HEK293 (cell line): ENCODE data around the gene GNB5.

ENCODE experiments used
- YY1 ChIP-seq: fragments of 450-650 bp; formaldehyde crosslinking; IDR thresholded peaks from 2 replicates; pipeline ENCODE4 v1.5.1; 2018; ENCODE audit warnings: missing biosample characterization, missing genetic modification characterization
- ZNF169 ChIP-seq: fragments of 450-650 bp; formaldehyde crosslinking; IDR thresholded peaks from 2 replicates; pipeline ENCODE4 v1.5.1; 2016; ENCODE audit warnings: missing biosample characterization, missing genetic modification characterization
- TF ChIP-seq, protein P1 (sequence below): fragments of 450-650 bp; formaldehyde crosslinking; IDR thresholded peaks from 2 replicates; pipeline ENCODE4 v1.5.1; 2016; ENCODE audit warnings: missing biosample characterization, missing genetic modification characterization

DNA sequence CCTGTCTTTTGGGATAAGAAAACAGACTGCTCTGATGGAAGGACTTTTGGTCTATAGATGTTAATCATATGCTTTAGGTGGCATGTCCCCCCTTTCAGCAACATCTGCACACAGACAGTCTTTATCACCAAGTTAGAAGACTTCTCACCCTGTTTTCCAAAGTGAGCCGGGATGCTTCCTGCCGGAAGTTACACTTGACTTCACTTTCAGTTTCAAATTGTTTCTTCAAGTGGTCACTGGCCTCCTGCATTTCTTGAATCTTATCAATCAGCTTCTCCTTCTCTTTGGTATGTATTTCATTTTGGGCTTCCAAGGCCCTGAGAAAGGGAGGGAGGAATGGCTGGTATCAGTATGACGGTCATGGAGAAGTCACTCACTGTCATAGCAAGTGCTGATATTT is 27.2 kb upstream of the GNB5 start:
- TF ChIP-seq, protein P1, sequence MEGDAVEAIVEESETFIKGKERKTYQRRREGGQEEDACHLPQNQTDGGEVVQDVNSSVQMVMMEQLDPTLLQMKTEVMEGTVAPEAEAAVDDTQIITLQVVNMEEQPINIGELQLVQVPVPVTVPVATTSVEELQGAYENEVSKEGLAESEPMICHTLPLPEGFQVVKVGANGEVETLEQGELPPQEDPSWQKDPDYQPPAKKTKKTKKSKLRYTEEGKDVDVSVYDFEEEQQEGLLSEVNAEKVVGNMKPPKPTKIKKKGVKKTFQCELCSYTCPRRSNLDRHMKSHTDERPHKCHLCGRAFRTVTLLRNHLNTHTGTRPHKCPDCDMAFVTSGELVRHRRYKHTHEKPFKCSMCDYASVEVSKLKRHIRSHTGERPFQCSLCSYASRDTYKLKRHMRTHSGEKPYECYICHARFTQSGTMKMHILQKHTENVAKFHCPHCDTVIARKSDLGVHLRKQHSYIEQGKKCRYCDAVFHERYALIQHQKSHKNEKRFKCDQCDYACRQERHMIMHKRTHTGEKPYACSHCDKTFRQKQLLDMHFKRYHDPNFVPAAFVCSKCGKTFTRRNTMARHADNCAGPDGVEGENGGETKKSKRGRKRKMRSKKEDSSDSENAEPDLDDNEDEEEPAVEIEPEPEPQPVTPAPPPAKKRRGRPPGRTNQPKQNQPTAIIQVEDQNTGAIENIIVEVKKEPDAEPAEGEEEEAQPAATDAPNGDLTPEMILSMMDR = no peak
- no peak for TF ChIP-seq YY1 (tag by site-specific recombination)
- no peak for TF ChIP-seq ZNF169 (tag by site-specific recombination)
